NOMO-1 treated with DMSO at 0.1 percent for 48 hours (cell line): ENCODE results near the gene TUSC1.
"Not testable (repeated sequence)": the region's sequence is repeated elsewhere in the genome, so short reads cannot be mapped to it uniquely, and the experiment has no call there.

Experiments used
- DNase-seq: peaks from one replicate; lab custom pipeline; 2025; ENCODE audit not compliant: unreplicated experiment; lab: John Stamatoyannopoulos, UW

Gene TUSC1

GRCh38 chr9:25678147-25678666 is at the start of gene TUSC1:
Gene TUSC1 (minus strand): TSS chr9:25678444. CDS start chr9:25678312, 132 bp downstream.
- DNase-seq, result no peak

- no peak for DNase-seq
Measured at GRCh38 chr9:25726871-25727410, 48.7 kb upstream of the TUSC1 start.

GRCh38 chr9:25724424-25724823 is 46.2 kb upstream of the TUSC1 start:
- no peak for DNase-seq

GRCh38 chr9:25716220-25716872 is 38.1 kb upstream of the TUSC1 start:
- no peak for DNase-seq

- DNase-seq, result no peak
Measured at GRCh38 chr9:25709941-25710340, 31.7 kb upstream of the TUSC1 start.

- no peak for DNase-seq
Measured at GRCh38 chr9:25704800-25705199, 26.6 kb upstream of the TUSC1 start.

- no peak for DNase-seq
Measured at GRCh38 chr9:25703701-25704357, 25.6 kb upstream of the TUSC1 start.

GRCh38 chr9:25702536-25702935 is 24.3 kb upstream of the TUSC1 start:
- DNase-seq, result no peak

- not testable (repeated sequence) for DNase-seq
Measured at GRCh38 chr9:25700899-25701298, 22.7 kb upstream of the TUSC1 start.

- no peak for DNase-seq
Measured at GRCh38 chr9:25700430-25700829, 22.2 kb upstream of the TUSC1 start.

GRCh38 chr9:25691786-25692185 is 13.5 kb upstream of the TUSC1 start:
- DNase-seq, result no peak

GRCh38 chr9:25684321-25684720 is 6.1 kb upstream of the TUSC1 start:
- DNase-seq, result no peak

- DNase-seq, result no peak
Measured at GRCh38 chr9:25681266-25681665, 3.0 kb upstream of the TUSC1 start.

- DNase-seq, result no peak
Measured at GRCh38 chr9:25678846-25679360, 659 bp upstream of the TUSC1 start.

GRCh38 chr9:25677301-25678146 is 720 bp downstream of the TUSC1 start:
- no peak for DNase-seq

- not testable (repeated sequence) for DNase-seq
Measured at GRCh38 chr9:25675858-25676257, 2.4 kb downstream of the TUSC1 start.

- no peak for DNase-seq
Measured at GRCh38 chr9:25658571-25658970, 19.7 kb downstream of the TUSC1 start.

GRCh38 chr9:25654417-25654816 is 23.8 kb downstream of the TUSC1 start:
- no peak for DNase-seq

GRCh38 chr9:25648116-25648515 is 30.1 kb downstream of the TUSC1 start:
- DNase-seq, result no peak

- DNase-seq, result no peak
Measured at GRCh38 chr9:25636026-25636425, 42.2 kb downstream of the TUSC1 start.

GRCh38 chr9:25629231-25629630 is 49.0 kb downstream of the TUSC1 start:
- no peak for DNase-seq
